NB4 (cell line): ENCODE results near the gene ARMC5.
"Not testable (repeated sequence)": the region's sequence is repeated elsewhere in the genome, so short reads cannot be mapped to it uniquely, and the experiment has no call there.

Source experiments
- DNase-seq: peaks from one replicate; pipeline ENCODE4 v3.0.0; 2010; ENCODE audit warnings: low read depth
- H3K4me3 ChIP-seq: one replicate; pipeline ENCODE4 v1.5.1; 2011; ENCODE audit warnings: mild to moderate bottlenecking, low read depth, low read length, moderate library complexity
- MYC ChIP-seq: IDR thresholded peaks from 2 replicates; pipeline ENCODE4 v1.6.1; 2011; ENCODE audit warnings: low read depth, low read length
- POLR2A ChIP-seq: IDR thresholded peaks from 2 replicates; pipeline ENCODE4 v1.6.1; 2011; ENCODE audit warnings: mild to moderate bottlenecking; ENCODE audit not compliant: insufficient read length; ENCODE audit errors: extremely low read depth
- TF ChIP-seq, protein P1 (sequence below): IDR thresholded peaks from one replicate; pipeline ENCODE4 v1.5.1; 2012; ENCODE audit warnings: low read depth, low read length
- TF ChIP-seq, protein P2 (sequence below): IDR thresholded peaks from 2 replicates; pipeline ENCODE4 v1.6.1; 2011; ENCODE audit warnings: low read depth, low read length

ARMC5 gene

DNA sequence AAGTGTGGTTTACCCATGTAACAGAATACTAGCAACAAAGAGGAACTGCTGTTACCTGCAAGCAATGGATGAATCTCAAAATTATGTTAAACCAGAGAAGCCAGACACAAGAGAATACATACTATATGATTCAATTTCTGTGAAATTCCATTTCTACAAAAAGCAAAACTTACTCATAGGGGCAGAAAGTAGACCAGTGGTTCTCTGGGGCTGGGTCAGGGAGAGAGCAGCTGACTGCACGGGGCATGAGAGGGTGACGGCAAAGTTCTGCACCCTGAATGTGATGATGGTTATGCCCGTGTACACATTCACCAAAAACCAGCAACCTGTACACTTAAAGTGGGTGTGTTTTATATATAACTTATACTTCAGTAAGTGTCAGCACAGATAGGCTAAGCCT, 19.8 kb upstream of the ARMC5 start:
- TF ChIP-seq MYC, result no peak
- no peak for TF ChIP-seq POLR2A
- TF ChIP-seq, protein P1, sequence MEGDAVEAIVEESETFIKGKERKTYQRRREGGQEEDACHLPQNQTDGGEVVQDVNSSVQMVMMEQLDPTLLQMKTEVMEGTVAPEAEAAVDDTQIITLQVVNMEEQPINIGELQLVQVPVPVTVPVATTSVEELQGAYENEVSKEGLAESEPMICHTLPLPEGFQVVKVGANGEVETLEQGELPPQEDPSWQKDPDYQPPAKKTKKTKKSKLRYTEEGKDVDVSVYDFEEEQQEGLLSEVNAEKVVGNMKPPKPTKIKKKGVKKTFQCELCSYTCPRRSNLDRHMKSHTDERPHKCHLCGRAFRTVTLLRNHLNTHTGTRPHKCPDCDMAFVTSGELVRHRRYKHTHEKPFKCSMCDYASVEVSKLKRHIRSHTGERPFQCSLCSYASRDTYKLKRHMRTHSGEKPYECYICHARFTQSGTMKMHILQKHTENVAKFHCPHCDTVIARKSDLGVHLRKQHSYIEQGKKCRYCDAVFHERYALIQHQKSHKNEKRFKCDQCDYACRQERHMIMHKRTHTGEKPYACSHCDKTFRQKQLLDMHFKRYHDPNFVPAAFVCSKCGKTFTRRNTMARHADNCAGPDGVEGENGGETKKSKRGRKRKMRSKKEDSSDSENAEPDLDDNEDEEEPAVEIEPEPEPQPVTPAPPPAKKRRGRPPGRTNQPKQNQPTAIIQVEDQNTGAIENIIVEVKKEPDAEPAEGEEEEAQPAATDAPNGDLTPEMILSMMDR, result no peak
- TF ChIP-seq, protein P2, sequence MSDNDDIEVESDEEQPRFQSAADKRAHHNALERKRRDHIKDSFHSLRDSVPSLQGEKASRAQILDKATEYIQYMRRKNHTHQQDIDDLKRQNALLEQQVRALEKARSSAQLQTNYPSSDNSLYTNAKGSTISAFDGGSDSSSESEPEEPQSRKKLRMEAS, result no peak
- no peak for DNase-seq
- no peak overlapping the region for H3K4me3 ChIP-seq

DNA sequence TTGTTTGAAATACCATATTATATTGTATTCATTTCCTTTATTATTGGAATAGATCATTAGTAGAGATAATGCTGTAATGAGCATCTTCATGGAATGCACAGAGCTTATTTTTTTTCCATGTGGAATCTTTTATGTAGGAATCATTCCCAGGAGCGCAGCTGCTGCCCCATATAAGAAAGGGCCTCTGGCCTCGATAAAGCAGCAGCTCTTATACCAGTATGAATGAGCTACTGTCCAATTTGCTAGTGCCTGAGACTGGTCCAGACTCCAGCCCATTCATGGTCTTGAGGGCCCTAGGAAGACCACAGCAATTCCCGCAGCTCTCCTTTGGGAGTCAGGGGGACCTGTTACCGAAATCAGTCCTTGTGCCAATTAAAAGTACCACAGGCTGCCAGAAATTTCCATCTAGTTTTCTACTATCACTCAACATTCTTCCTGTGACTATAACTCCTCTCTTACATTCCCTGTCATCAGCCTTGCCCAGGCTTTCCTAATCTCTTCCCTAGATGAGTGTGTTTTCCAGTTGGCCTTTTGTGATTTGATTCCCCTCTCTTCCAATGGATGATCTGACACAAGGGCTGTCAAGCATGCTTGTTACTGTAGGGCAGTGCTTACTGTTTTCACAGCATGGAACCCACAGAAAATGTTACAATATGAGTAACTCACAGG, 18.7 kb upstream of the ARMC5 start:
- no peak overlapping the region for H3K4me3 ChIP-seq
- TF ChIP-seq MYC (no peak), POLR2A (no peak)
- TF ChIP-seq, protein P2, result no peak
- TF ChIP-seq, protein P1, result no peak
- DNase-seq, result no peak

GRCh38 chr16:31441956-31442355, 17.3 kb upstream of the ARMC5 start:
- TF ChIP-seq, protein P1, result no peak
- TF ChIP-seq POLR2A (no peak), MYC (no peak)
- TF ChIP-seq, protein P2, result no peak
- H3K4me3 ChIP-seq, result no peak overlapping the region
- DNase-seq, result no peak

- not testable (repeated sequence) for H3K4me3 ChIP-seq, DNase-seq
These were observed 13.4 kb upstream of the ARMC5 start for GRCh38 chr16:31445931-31446330.

- DNase-seq, result no peak
- H3K4me3 ChIP-seq, result no peak overlapping the region
- TF ChIP-seq MYC, result no peak
- TF ChIP-seq, protein P1, result no peak
- TF ChIP-seq, protein P2, result no peak
These were observed 8.1 kb upstream of the ARMC5 start for GRCh38 chr16:31451201-31451600.

GRCh38 chr16:31451681-31452351, 7.5 kb upstream of the ARMC5 start:
- TF ChIP-seq, protein P2, result no peak
- TF ChIP-seq POLR2A, result no peak
- no peak for TF ChIP-seq MYC
- TF ChIP-seq, protein P1, result peak; percentile 47
- DNase-seq, result peak; percentile 57
- H3K4me3 ChIP-seq, result no peak overlapping the region
